Measurements from ENCODE around the gene ZNF446. TPM values are rescaled to one million over a fixed set of nuclear protein-coding genes. Genes with fewer than 3 reads are reported as not detected.

Gene ZNF446
- polyA plus RNA-seq, 3 donors: 2.0 to 6.2 (median 2.2) TPM

- no peaks in the 10 kb centered on the region for H4K20me1 ChIP-seq (ENCODE audit: insufficient read depth, low read length)
- H3K9ac ChIP-seq (ENCODE audit: insufficient read depth, low read length, poor library complexity, severe bottlenecking): no peak overlapping the region
- H3K36me3 ChIP-seq (replicated peaks in 1 of 2; ENCODE audit: control insufficient read depth in 1 of 2, insufficient read depth in 2 of 2, low read length in 2 of 2): peaks cover 31 to 34% of the 10 kb centered on the region in 2 donors
- DNase-seq: no peak
- no peaks in the 10 kb centered on the region for H3K9me3 ChIP-seq (replicated peaks in 1 of 2; ENCODE audit: control insufficient read depth in 1 of 2, insufficient read depth in 1 of 2, low read length in 2 of 2)
- H3K4me1 ChIP-seq (ENCODE audit: control insufficient read depth in 1 of 2, insufficient read depth in 2 of 2, low read length in 2 of 2): peaks cover 24 to 29% of the 10 kb centered on the region in 2 donors
- no peak overlapping the region for H2AFZ ChIP-seq (ENCODE audit: insufficient read depth, low read depth, low read length, poor library complexity, severe bottlenecking)
- Mint-ChIP-seq H3K4me3 (peak overlapping the region; percentile 74 to 87), H3K4me1 (peaks cover 24% of the 10 kb centered on the region), H3K27ac (peak overlapping the region in 5 of 7 donors; percentile 16 to 70 (median 52)), H3K9me3 (peaks cover 0 to 9% (median 3%) of the 10 kb centered on the region in 7 donors), H3K36me3 (peaks cover 32 to 38% of the 10 kb centered on the region in 2 donors), H3K27me3 (ENCODE audit: low read depth in 3 of 3) (peaks cover 5 to 9% (median 6%) of the 10 kb centered on the region in 3 donors)
- 67% methylated on average over 5 of the region's 5 CpGs for WGBS (ENCODE audit: insufficient coverage)
- H3K27me3 ChIP-seq (ENCODE audit: control insufficient read depth in 2 of 2, insufficient read depth in 2 of 2, low read length in 2 of 2): no peaks in the 10 kb centered on the region
- no peak overlapping the region for H3K4me3 ChIP-seq (replicated peaks in 1 of 3; ENCODE audit: low read depth in 2 of 3, low read length in 3 of 3)
- H3K4me2 ChIP-seq (replicated peaks; ENCODE audit: extremely low read depth, low read length, poor library complexity, severe bottlenecking): peak overlapping the region; percentile 15
- peaks cover 15% of the 10 kb centered on the region for H3K79me2 ChIP-seq (ENCODE audit: insufficient read depth, low read length)
- intact Hi-C loops (cut with micrococcal nuclease): no loop called here
- H3K27ac ChIP-seq (ENCODE audit: low read depth in 1 of 2, low read length in 2 of 2): no peak overlapping the region
- no peak for TF ChIP-seq CTCF (IDR thresholded peaks at IDR 0.05)
Observed at GRCh38 chr19:58468216-58468839, 7.8 kb upstream of the ZNF446 start.

GRCh38 chr19:58469241-58470013 lies 6.7 kb upstream of the ZNF446 start:
- 98% methylated on average over 9 of the region's 17 CpGs for WGBS (ENCODE audit: insufficient coverage)
- no peak overlapping the region for H3K27ac Mint-ChIP-seq

More at GRCh38 chr19:58469241-58470013, 6.7 kb upstream of the ZNF446 start:
- H3K4me1 ChIP-seq (ENCODE audit: control insufficient read depth in 1 of 2, insufficient read depth in 2 of 2, low read length in 2 of 2): peaks cover 22 to 26% of the 10 kb centered on the region in 2 donors
- intact Hi-C loops (cut with micrococcal nuclease): no loop called here
- peaks cover 3 to 9% (median 5%) of the 10 kb centered on the region in 3 donors for H3K27me3 Mint-ChIP-seq (ENCODE audit: low read depth in 3 of 3)
- H3K4me3 Mint-ChIP-seq: no peak overlapping the region
- H3K9me3 Mint-ChIP-seq: peaks cover 0 to 9% (median 3%) of the 10 kb centered on the region in 7 donors
- DNase-seq: no peak
- H3K27ac ChIP-seq (ENCODE audit: low read depth in 1 of 2, low read length in 2 of 2): no peak overlapping the region
- no peaks in the 10 kb centered on the region for H3K27me3 ChIP-seq (ENCODE audit: control insufficient read depth in 2 of 2, insufficient read depth in 2 of 2, low read length in 2 of 2)
- no peak overlapping the region for H2AFZ ChIP-seq (ENCODE audit: insufficient read depth, low read depth, low read length, poor library complexity, severe bottlenecking)
- H3K4me1 Mint-ChIP-seq: peaks cover 21% of the 10 kb centered on the region
- peaks cover 15% of the 10 kb centered on the region for H3K79me2 ChIP-seq (ENCODE audit: insufficient read depth, low read length)
- no peaks in the 10 kb centered on the region for H3K9me3 ChIP-seq (replicated peaks in 1 of 2; ENCODE audit: control insufficient read depth in 1 of 2, insufficient read depth in 1 of 2, low read length in 2 of 2)
- H3K36me3 ChIP-seq (replicated peaks in 1 of 2; ENCODE audit: control insufficient read depth in 1 of 2, insufficient read depth in 2 of 2, low read length in 2 of 2): peaks cover 31 to 34% of the 10 kb centered on the region in 2 donors
- H3K36me3 Mint-ChIP-seq: peaks cover 33 to 38% of the 10 kb centered on the region in 2 donors
- no peak for TF ChIP-seq CTCF (IDR thresholded peaks at IDR 0.05)
- no peaks in the 10 kb centered on the region for H4K20me1 ChIP-seq (ENCODE audit: insufficient read depth, low read length)
- no peak overlapping the region for H3K4me2 ChIP-seq (replicated peaks; ENCODE audit: extremely low read depth, low read length, poor library complexity, severe bottlenecking)
- H3K9ac ChIP-seq (ENCODE audit: insufficient read depth, low read length, poor library complexity, severe bottlenecking): no peak overlapping the region
- H3K4me3 ChIP-seq (replicated peaks in 1 of 3; ENCODE audit: low read depth in 2 of 3, low read length in 3 of 3): no peak overlapping the region

Measured in CD14-positive monocyte (primary cell).